NCI-H526 (cell line): ENCODE data around the gene MSRB2.
"Not testable (repeated sequence)": the region's sequence is repeated elsewhere in the genome, so short reads cannot be mapped to it uniquely, and the experiment has no call there.

ENCODE experiments used
- DNase-seq, 2 experiments: peaks; one replicate each; lab custom pipeline; 2025; lab: John Stamatoyannopoulos, UW

MSRB2 gene

GRCh38 chr10:23070092-23070912 lies 25.1 kb upstream of the MSRB2 start:
- DNase-seq: not testable (repeated sequence)

- DNase-seq: no peak
Measured at GRCh38 chr10:23070913-23071218, 24.5 kb upstream of the MSRB2 start.

- DNase-seq: not testable (repeated sequence)
Measured at GRCh38 chr10:23072593-23072992, 22.8 kb upstream of the MSRB2 start.

- DNase-seq: no peak
Measured at GRCh38 chr10:23073527-23073926, 21.9 kb upstream of the MSRB2 start.

DNA sequence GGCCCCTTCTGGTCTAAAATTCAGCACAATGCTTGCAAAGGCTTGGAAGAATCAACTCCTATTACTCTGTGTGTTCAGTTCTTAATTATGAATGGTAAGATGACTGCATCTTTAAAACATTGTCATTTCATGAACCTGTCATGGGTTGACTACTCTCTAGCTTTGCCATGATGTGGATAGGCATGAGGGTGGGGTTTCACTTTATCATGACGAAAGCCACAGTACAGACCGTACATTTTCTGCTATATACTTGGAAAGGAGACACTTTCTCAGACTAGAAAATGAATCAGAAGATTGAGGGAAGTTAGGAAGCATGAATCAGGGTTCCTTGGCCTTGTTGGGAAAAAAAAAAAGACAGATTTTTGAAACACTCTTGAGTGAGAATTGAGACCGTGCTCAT lies 19.7 kb upstream of the MSRB2 start:
- DNase-seq: no peak

DNA sequence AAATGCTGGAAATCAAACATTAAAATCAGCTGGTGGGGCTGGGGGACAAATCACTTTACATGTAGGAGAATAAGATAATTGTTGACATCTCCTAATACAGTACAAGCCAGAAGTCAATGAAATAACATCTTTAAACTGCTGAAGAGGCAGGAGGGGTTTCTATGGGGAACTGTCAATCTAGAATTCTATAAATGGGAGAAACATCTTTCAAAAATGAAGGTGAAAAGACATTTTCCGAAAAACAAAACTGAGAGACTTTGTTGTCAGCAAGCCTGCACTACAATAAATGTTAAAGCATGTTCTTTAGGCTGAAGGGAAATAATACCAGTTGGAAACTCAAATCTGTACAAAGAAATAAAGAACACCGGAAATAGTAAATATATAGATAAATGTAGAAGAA lies 17.3 kb upstream of the MSRB2 start:
- no peak for DNase-seq

DNA sequence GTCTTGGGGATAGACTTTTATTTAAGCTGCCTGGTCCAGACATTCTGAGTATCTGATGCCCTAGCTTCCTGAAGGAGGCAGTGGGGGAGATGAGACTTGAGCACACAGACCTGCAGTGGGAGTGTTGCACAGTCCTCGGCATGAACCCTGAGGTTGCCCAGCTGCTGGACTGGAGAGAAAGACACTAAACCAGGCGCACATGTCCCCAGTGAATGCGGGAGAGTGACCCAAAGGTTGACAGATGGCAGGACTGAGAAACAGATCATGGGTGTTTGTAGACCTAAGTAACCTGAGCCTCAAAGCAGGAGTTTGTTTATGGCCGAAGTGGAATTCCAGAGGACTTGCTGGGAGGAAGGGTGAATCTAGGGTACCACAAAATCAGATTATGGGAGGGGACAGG lies 15.7 kb upstream of the MSRB2 start:
- no peak for DNase-seq

- DNase-seq: no peak
Measured at GRCh38 chr10:23080262-23080661, 15.1 kb upstream of the MSRB2 start.

- no peak for DNase-seq
Measured at GRCh38 chr10:23081221-23081750, 14.1 kb upstream of the MSRB2 start.

DNA sequence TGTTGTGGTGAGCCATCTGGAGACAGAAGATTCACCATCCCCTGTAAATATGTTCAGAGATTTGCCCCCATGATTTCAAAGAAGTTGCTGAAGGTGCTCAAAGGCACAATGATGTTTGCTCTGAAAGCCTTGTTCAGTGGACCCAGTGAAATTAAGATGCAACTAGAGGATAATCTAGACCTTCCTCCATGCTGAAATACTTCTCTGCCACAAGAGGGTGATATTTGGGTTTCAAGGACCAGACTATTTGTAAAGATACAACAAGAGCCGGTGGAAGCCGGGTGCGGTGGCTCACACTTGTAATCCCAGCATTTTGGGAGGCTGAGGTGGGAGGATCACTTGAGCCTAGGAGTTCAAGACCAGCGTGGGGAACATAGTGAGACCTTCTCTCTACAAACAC lies 13.5 kb upstream of the MSRB2 start:
- no peak for DNase-seq

- no peak for DNase-seq
Measured at GRCh38 chr10:23088609-23089008, 6.8 kb upstream of the MSRB2 start.

GRCh38 chr10:23094786-23095403 lies 484 bp upstream of the MSRB2 start:
- DNase-seq: peak in 1 of 2 experiments; percentile 49

GRCh38 chr10:23095966-23096801 lies 805 bp downstream of the MSRB2 start:
- DNase-seq: peak in 1 of 2 experiments; percentile 39

GRCh38 chr10:23096802-23097549 lies 1.6 kb downstream of the MSRB2 start:
- DNase-seq: peak in 1 of 2 experiments; percentile 1

GRCh38 chr10:23099079-23099478 lies 3.7 kb downstream of the MSRB2 start:
- DNase-seq: no peak

GRCh38 chr10:23099816-23100215 lies 4.4 kb downstream of the MSRB2 start:
- DNase-seq: no peak

DNA sequence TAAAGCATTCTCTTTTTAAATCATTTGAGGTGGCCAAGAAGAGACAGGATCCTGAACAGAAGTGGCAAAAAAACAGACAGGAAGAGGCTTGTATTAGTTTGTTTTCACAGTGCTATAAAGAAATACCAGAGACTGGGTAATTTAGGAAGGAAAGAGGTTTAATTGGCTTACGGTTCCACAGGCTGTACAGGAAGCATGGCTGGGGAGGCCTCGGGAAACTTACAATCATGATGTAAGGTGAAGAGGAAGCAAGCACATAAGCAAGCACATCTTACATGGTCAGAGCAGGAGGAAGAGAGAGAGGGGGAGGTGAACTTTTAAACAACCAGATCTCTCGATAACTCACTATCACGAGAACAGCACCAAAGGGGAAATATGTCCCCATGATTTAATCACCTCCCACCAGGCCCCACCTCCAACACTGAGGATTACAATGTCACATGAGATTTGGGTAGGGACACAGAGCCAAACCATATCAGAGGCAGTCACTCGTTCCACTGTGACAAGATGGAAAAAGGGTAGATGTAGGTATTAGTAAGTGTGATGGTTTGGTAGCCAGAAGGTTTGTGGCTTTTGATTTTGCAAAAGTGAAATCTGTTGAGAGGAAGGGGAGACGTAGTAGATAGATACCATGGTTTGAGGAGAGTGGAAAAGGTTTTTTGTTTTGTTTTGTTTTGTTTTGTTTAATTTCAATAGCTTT lies 5.1 kb downstream of the MSRB2 start:
- DNase-seq: no peak

DNA sequence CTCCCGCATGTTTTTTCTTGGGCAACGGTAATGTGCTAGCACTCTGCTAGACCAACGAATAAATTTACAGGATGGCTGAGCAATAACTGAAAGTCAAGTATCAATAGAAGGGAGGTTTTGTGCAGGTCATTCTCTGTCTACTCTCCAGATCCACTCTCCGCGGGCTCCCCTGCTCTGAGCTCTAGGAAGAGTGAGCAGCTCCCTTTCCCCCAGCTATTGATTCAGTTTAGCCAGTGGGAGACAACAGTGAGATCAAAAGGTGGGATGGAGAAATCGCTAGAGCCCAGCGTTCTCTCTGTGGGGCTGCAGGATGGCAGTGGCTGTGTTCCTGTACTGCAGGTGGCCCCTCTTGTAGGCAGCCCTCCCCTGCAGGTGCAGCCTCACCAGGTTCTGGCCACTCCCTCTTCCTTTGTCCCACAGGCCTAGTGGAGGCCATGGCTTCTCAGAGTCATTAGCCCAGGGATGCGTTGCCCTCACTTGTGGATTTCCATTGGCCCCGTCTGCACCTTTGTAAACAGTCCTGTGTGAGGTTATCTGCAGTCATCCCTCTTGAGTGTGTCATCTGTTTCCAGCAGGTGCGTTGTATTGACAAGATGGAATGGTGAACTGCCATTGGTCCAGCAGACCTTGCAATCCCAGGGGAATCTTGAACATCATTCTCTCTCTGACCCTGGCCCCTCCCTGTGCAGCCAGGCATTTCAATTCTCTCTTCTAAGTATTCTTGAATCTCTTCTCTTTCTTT lies 11.1 kb downstream of the MSRB2 start:
- DNase-seq: peak in 1 of 2 experiments; percentile 6

DNA sequence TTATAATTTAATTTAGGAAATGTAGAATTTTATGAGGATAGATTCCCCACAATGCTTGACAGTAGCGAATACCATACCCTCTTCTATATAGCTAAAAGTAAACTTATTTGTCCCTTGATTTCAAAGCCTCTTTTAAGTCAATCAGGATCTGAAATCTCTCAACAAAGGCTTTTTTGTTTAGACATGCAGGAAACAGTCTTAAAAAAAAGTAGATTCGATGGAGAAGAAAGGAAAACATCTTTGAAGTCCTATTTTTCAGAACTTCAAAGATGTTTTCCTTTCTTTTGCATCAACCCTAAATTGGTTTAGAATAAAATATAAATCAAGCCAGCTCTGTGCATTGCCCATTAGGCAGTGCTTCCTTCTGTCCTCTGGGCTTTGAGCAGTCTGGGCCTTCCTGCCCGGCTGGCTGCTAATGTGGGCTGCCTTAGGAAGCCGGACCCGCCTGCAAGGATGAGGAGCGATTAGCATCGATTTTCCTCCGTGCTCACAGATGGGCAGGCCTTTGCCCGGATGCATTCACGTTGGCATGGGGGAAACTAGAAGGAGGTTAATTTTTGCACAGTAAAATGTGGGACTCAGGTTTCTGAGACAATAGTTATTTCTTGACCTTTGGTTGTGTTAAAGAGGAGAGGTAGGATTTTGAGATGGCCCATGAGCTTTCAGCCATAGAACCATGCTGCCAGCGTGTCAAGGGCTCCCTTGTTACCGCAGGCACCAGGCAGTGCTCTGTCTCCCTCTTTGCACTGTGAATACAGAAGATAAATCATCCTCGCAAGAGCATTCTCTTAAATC lies 15.5 kb downstream of the MSRB2 start:
- DNase-seq: no peak
